Measurements from ENCODE around the gene CLDN9.

Gene CLDN9

GRCh38 chr16:3027489-3027795 lies 14.7 kb downstream of the CLDN9 start:
- 0 out of 2 replicates have a peak, but pooled peaks cover 4% of the 10 kb centered on the region for H3F3A ChIP-seq (ENCODE audit: control insufficient read depth, insufficient read depth)

GRCh38 chr16:3027983-3028715 lies 15.4 kb downstream of the CLDN9 start:
- Histone ChIP-seq H3K9me3 (ENCODE audit: control insufficient read depth, insufficient read depth, low read length) (no peaks in the 10 kb centered on the region), H4K20me1 (ENCODE audit: control insufficient read depth, insufficient read depth, low read depth, low read length) (no peaks in the 10 kb centered on the region; the same call in 1 of the 2 replicates), H3K4me2 (ENCODE audit: low read length) (peak overlapping the region; percentile 55), H3K36me3 (ENCODE audit: control insufficient read depth, low read length) (peaks cover 19% of the 10 kb centered on the region), H3K79me2 (ENCODE audit: control insufficient read depth, low read length) (peaks cover 5% of the 10 kb centered on the region), H3K27ac (ENCODE audit: low read depth, low read length) (no peak overlapping the region), H3K9me2 (replicated peaks; ENCODE audit: control insufficient read depth, low read length) (no peaks in the 10 kb centered on the region), H3K4me1 (ENCODE audit: control insufficient read depth, low read length) (peaks cover 21% of the 10 kb centered on the region), H3K27me3 (ENCODE audit: control insufficient read depth, low read length) (peaks cover 37% of the 10 kb centered on the region), H3K4me3 (ENCODE audit: low read length) (peak overlapping the region; percentile 33), H3F3A (ENCODE audit: control insufficient read depth, insufficient read depth) (0 out of 2 replicates have a peak, but pooled peaks cover 2% of the 10 kb centered on the region)
- TF ChIP-seq CTCF (IDR thresholded peaks at IDR 0.05; ENCODE audit: low read depth, low read length, poor library complexity, severe bottlenecking) (peak; percentile 75), EZH2phosphoT487 (IDR thresholded peaks at IDR 0.05; ENCODE audit: borderline replicate concordance, low read length) (no peak)

More at GRCh38 chr16:3027489-3027795, 14.7 kb downstream of the CLDN9 start:
- no peak overlapping the region for H3K27ac ChIP-seq (ENCODE audit: low read depth, low read length)
- no peaks in the 10 kb centered on the region for H3K9me2 ChIP-seq (replicated peaks; ENCODE audit: control insufficient read depth, low read length)
- H3K4me2 ChIP-seq (ENCODE audit: low read length), result peak overlapping the region; percentile 55; the same call in 1 of the 2 replicates
- TF ChIP-seq CTCF (IDR thresholded peaks at IDR 0.05; ENCODE audit: low read depth, low read length, poor library complexity, severe bottlenecking), result no peak
- TF ChIP-seq EZH2phosphoT487 (IDR thresholded peaks at IDR 0.05; ENCODE audit: borderline replicate concordance, low read length), result no peak
- H3K27me3 ChIP-seq (ENCODE audit: control insufficient read depth, low read length), result peaks cover 29% of the 10 kb centered on the region
- H3K4me1 ChIP-seq (ENCODE audit: control insufficient read depth, low read length), result peaks cover 29% of the 10 kb centered on the region
- H3K36me3 ChIP-seq (ENCODE audit: control insufficient read depth, low read length), result peaks cover 19% of the 10 kb centered on the region
- H3K9me3 ChIP-seq (ENCODE audit: control insufficient read depth, insufficient read depth, low read length), result no peaks in the 10 kb centered on the region
- H3K79me2 ChIP-seq (ENCODE audit: control insufficient read depth, low read length), result peaks cover 5% of the 10 kb centered on the region
- H4K20me1 ChIP-seq (ENCODE audit: control insufficient read depth, insufficient read depth, low read depth, low read length), result no peaks in the 10 kb centered on the region; the same call in 1 of the 2 replicates
- no peak overlapping the region for H3K4me3 ChIP-seq (ENCODE audit: low read length)

- peak overlapping the region; percentile 28; the same call in 1 of the 2 replicates for H3K4me2 ChIP-seq (ENCODE audit: low read length)
- no peaks in the 10 kb centered on the region for H3K9me3 ChIP-seq (ENCODE audit: control insufficient read depth, insufficient read depth, low read length)
- peaks cover 43% of the 10 kb centered on the region for H3K27me3 ChIP-seq (ENCODE audit: control insufficient read depth, low read length)
- 0 out of 2 replicates have a peak, but pooled peaks cover 2% of the 10 kb centered on the region for H3F3A ChIP-seq (ENCODE audit: control insufficient read depth, insufficient read depth)
- H3K36me3 ChIP-seq (ENCODE audit: control insufficient read depth, low read length), result peaks cover 19% of the 10 kb centered on the region
- H4K20me1 ChIP-seq (ENCODE audit: control insufficient read depth, insufficient read depth, low read depth, low read length), result no peaks in the 10 kb centered on the region; the same call in 1 of the 2 replicates
- TF ChIP-seq EZH2phosphoT487 (IDR thresholded peaks at IDR 0.05; ENCODE audit: borderline replicate concordance, low read length), result no peak
- no peak overlapping the region for H3K27ac ChIP-seq (ENCODE audit: low read depth, low read length)
- no peak overlapping the region for H3K4me3 ChIP-seq (ENCODE audit: low read length)
- no peaks in the 10 kb centered on the region for H3K9me2 ChIP-seq (replicated peaks; ENCODE audit: control insufficient read depth, low read length)
- peaks cover 5% of the 10 kb centered on the region for H3K79me2 ChIP-seq (ENCODE audit: control insufficient read depth, low read length)
- H3K4me1 ChIP-seq (ENCODE audit: control insufficient read depth, low read length), result peaks cover 16% of the 10 kb centered on the region
These were observed 16.1 kb downstream of the CLDN9 start for GRCh38 chr16:3028716-3029319.
